Activated CD4-positive, alpha-beta T cell treated with anti-CD3 and anti-CD28 coated beads, Interleukin-2, amount 50 U/mL, for 4 hours (primary cell): Measurements from ENCODE around the gene NOXO1.
A peak's percentile ranks its signal among the peaks of the same experiment; 100 is the strongest.

ENCODE experiments used
- DNase-seq, 2 experiments: peaks; one replicate each; pipeline ENCODE4 v3.0.0-alpha.2; 2020

Gene NOXO1

GRCh38 chr16:1938316-1938715 is 43.0 kb downstream of the NOXO1 start:
- no peak for DNase-seq

- DNase-seq, result no peak
Observed at GRCh38 chr16:1936945-1937479, 44.3 kb downstream of the NOXO1 start.

GRCh38 chr16:1933097-1933661 is 48.1 kb downstream of the NOXO1 start:
- DNase-seq, result no peak

DNA sequence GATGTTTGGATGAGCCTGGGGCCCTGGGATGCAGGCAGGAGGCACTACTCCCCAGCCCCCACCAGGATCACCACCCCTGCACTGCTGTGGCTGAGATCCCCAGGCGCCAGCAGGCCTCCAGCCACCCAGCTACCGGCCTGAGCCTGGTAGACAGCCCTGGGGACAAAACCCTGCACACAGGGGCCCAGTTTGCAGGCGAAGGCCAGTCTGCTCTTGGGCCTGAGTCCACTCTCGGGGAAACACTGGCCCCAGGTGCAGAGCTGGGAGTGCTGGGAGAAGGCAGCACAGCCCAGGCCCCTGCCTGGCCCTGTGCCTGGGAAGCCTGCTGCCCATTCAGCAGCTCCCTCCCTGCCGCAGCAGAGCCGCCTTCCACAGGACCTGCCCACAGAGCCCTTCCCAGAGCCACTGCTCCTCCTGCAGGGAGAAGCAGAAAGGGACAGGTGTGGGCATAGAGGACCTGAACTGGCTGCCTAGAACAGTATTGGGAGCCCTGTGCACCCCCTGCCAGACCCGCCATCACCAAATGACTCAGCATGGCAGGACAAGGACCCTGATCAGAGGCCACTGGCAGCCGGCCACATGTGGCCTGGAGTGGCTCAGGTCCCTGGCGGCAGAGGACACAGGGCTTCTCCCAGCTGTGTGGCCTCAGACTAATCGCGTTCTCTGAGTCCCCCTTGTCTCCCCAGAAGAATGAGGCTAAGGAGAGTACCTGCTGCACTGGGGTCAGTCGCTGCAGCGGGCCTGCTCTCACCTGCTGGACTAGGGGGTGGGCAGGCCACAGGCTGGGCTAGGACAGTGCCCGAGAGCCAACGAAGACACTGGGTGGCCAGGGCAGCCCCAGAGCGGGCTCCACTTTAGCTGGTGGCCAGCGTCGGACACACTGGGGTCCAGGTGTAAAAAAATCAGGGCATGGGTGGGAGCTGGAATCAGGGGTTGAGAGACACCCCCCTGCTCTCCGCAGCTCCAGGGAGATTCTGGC is 48.9 kb downstream of the NOXO1 start:
- DNase-seq, result no peak

DNA sequence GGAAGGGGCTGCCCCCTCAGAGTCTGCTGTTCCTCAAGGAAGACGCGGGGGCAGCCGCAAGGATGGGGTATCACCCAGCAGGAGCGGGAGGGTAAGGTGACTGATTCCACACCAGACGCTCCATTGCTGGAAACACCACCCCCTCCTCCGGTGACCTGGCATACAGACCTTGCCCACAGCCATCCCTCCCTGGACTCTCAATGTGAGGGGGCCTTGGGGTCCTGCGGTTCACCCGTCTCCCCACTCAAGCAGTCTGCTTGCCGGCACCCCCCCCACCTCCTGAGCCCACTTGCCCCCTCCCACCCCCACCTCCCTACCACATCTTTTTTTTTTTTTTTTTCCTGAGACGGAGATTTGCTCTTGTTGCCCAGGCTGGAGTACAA is 50.9 kb downstream of the NOXO1 start:
- no peak for DNase-seq

GRCh38 chr16:1929578-1930337 is 51.5 kb downstream of the NOXO1 start:
- peak; percentile 87 for DNase-seq

- no peak for DNase-seq
Observed at GRCh38 chr16:1929105-1929504, 52.2 kb downstream of the NOXO1 start.
